NCI-H345 treated with DMSO at 0.1 percent for 48 hours (cell line): ENCODE data around the gene IGF2.
"Not testable (repeated sequence)": the region's sequence is repeated elsewhere in the genome, so short reads cannot be mapped to it uniquely, and the experiment has no call there.

ENCODE experiments used
- DNase-seq: peaks from one replicate; lab custom pipeline; 2025; ENCODE audit not compliant: unreplicated experiment; lab: John Stamatoyannopoulos, UW

The IGF2 gene

GRCh38 chr11:2139123-2139521 lies at the start of gene IGF2:
Gene IGF2 (minus strand): TSS chr11:2139389. CDS start chr11:2135523, 3,866 bp downstream.
- no peak for DNase-seq

- DNase-seq: no peak
Observed at GRCh38 chr11:2188745-2189144, 49.6 kb upstream of the IGF2 start.

- DNase-seq: no peak
Observed at GRCh38 chr11:2187280-2187707, 48.1 kb upstream of the IGF2 start.

- DNase-seq: peak; percentile 80
Observed at GRCh38 chr11:2186669-2187279, 47.6 kb upstream of the IGF2 start.

- DNase-seq: no peak
Observed at GRCh38 chr11:2185324-2186085, 46.3 kb upstream of the IGF2 start.

GRCh38 chr11:2182692-2183474 lies 43.7 kb upstream of the IGF2 start:
- DNase-seq: no peak

GRCh38 chr11:2182075-2182474 lies 42.9 kb upstream of the IGF2 start:
- no peak for DNase-seq

GRCh38 chr11:2180789-2181370 lies 41.7 kb upstream of the IGF2 start:
- DNase-seq: no peak

- DNase-seq: no peak
Observed at GRCh38 chr11:2180347-2180746, 41.2 kb upstream of the IGF2 start.

GRCh38 chr11:2179516-2179915 lies 40.3 kb upstream of the IGF2 start:
- no peak for DNase-seq

- no peak for DNase-seq
Observed at GRCh38 chr11:2178906-2179494, 39.8 kb upstream of the IGF2 start.

- not testable (repeated sequence) for DNase-seq
Observed at GRCh38 chr11:2178055-2178773, 39.0 kb upstream of the IGF2 start.

- DNase-seq: no peak
Observed at GRCh38 chr11:2177076-2177475, 37.9 kb upstream of the IGF2 start.

- no peak for DNase-seq
Observed at GRCh38 chr11:2176389-2176900, 37.3 kb upstream of the IGF2 start.

GRCh38 chr11:2175659-2176058 lies 36.5 kb upstream of the IGF2 start:
- DNase-seq: no peak

- DNase-seq: no peak
Observed at GRCh38 chr11:2174361-2174760, 35.2 kb upstream of the IGF2 start.

- no peak for DNase-seq
Observed at GRCh38 chr11:2173761-2174160, 34.6 kb upstream of the IGF2 start.

- no peak for DNase-seq
Observed at GRCh38 chr11:2173150-2173693, 34.0 kb upstream of the IGF2 start.

GRCh38 chr11:2172676-2173075 lies 33.5 kb upstream of the IGF2 start:
- no peak for DNase-seq

GRCh38 chr11:2171591-2172003 lies 32.4 kb upstream of the IGF2 start, which contains the start of gene TH:
Gene TH (minus strand): TSS chr11:2171815. CDS start chr11:2171786, 29 bp downstream.
- DNase-seq: no peak
